HG02610 (cell line): ENCODE results near the gene LGALS4.
"Not testable (repeated sequence)": the region's sequence is repeated elsewhere in the genome, so short reads cannot be mapped to it uniquely, and the experiment has no call there.

Experiments used
- ATAC-seq: cut with Tn5 transposase; IDR thresholded peaks from one replicate; pipeline ENCODE4 v1.9.1; 2021; ENCODE audit warnings: mild to moderate bottlenecking, moderate library complexity; ENCODE audit not compliant: unreplicated experiment

Gene LGALS4

DNA sequence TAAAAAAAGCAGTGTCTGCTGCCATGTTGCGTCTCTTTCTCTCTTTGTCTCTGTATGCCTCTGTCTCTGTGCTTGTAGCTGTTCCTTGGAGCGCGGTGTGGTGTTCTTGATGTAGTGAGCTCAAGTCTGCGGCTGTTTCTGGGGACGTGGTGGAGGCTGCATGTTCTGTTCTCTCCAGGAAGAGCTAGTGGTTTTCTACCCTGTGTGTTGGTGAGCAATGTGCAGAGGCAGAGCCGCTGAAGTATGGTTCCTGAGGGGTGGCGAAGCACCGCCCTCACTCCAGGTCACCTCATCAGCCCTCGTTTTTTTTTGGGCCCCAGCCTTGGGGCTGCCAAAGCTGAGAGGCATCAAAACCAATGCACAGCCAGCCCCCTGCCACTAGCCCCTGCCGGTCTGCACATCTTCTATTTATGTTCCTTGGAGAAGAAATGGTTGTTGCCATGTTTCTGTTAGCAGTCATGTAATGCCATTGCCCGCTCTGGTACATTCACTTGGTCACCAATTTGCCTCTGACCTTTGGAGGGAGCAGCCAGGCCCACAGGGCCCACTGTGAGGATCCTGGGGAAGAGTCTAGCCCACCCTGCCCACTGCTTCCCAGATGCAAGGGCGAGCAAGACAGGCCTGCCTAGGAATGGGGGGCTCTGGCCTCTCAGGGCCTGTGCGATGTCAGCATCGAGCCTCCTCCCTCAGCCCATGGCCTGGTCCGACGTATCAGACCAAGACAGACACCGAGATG lies 29.9 kb upstream of the LGALS4 start:
- ATAC-seq, result peak; percentile 49

DNA sequence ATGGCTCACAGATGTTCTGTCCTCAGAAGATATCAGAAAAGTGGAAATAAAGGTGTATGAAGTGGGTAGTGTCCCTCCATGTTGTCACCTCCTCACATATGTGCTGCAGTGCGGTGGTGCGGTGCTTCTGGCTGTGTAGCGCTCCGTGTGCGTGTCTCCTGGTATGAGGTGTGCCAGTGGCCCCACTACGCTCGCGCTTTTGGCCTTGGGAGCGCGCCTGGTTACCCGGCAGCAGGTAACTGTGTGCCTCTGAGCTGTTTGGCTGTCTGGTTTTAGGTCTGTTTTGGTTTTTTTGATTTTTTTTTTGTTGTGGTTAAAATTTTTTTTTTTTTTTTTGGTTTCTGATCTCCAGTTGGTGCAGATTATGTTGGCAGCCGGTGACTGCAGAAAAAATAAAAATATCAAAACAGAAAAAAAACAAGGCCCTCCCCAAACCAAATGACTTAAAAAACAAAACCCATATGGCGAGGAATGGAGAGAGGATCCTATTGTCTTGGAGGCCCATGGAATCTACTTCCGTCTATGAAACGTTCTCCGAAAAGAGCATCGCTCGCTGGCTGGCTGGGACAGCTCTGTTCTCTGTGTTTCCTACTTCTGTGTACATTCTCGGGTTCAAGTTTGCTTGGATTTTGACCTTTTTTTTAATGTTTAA lies 29.2 kb upstream of the LGALS4 start:
- no peak for ATAC-seq

DNA sequence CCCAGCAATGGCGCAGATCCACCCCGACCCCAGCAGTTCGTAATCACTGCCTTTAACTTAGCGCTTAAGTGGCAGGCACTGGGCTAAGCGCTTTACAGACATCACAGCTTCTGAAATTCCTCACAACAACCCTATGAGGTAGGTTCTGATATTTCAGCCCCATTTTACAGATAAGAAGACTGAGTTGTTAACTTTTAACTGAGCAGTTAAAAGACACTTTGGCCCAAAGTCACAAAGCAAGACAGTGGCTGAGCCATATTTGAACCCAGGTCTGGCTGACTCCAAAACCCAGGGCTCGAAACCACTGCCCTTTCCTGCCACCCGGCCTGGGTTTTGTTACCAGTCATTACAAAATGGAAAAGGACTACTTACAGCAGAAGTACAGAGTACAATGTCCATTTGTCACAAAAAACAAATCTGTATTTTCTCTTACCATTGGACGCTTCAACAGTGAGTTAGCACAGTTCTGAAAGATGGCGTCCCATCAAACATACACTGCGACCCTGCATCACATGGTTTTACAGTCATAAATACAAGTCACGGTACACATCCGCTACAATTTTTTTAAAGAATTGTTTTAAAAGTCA lies 28.5 kb upstream of the LGALS4 start:
- no peak for ATAC-seq

DNA sequence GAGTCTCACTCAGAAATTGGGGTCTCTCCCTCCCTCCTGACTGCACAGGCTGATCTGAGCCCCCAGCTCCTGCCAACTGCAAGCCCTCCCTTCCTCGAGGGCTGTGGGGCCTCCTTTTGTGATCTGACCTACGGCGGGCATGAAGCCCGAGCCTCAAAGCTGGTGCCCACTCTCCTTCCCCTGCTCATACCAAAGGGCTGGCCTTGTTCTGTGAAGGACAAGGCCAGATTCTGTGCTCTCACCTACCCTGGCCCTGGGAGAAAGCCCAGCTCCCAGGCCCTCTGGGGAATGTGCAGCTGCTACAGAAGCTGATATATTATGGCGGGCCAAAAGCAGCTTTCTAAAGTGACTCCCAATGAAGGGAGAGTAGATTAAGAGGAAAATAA lies 27.8 kb upstream of the LGALS4 start:
- ATAC-seq, result no peak

DNA sequence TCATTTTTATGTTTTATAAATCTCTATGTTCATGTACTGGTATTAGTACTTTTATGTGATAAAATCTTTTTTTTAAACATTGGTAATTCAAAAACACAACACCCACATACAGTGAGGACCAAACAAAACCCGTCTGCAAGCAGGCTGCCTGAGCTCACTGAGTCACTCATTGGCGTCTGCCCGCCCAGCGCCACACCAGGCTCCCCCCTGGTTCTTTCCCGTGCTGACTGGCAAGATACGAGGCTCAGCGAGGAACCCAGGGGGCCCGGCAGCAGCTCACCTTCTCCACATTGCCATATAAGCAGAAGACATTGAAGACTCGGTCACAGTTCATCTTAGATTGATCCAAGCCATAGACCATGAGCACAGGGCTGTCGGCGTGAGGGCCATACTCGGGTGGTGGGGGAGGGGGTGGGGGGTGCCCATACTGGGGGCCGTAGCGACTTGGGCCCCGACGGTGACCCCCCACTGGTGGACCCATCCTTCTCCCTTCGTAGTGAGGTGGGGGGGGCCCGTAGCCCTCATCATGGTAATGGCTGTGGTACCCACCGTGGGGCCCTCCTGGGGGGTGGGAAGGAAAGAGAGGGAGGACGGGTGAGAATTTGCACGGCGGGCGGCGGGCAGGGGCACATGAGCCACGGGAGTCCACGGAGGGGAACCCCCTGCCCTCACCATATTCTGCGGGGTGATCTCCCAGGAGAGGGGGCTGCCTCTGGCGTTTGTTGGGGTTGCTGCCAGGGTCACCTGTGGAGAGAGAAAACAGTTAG lies 27.3 kb upstream of the LGALS4 start:
- ATAC-seq, result no peak

- no peak for ATAC-seq
Measured at GRCh38 chr19:38838986-38839761, 26.4 kb upstream of the LGALS4 start.

GRCh38 chr19:38838208-38838985 lies 25.7 kb upstream of the LGALS4 start:
- ATAC-seq, result no peak

- ATAC-seq, result no peak
Measured at GRCh38 chr19:38837656-38838121, 24.9 kb upstream of the LGALS4 start.

- ATAC-seq, result no peak
Measured at GRCh38 chr19:38836983-38837626, 24.4 kb upstream of the LGALS4 start.

DNA sequence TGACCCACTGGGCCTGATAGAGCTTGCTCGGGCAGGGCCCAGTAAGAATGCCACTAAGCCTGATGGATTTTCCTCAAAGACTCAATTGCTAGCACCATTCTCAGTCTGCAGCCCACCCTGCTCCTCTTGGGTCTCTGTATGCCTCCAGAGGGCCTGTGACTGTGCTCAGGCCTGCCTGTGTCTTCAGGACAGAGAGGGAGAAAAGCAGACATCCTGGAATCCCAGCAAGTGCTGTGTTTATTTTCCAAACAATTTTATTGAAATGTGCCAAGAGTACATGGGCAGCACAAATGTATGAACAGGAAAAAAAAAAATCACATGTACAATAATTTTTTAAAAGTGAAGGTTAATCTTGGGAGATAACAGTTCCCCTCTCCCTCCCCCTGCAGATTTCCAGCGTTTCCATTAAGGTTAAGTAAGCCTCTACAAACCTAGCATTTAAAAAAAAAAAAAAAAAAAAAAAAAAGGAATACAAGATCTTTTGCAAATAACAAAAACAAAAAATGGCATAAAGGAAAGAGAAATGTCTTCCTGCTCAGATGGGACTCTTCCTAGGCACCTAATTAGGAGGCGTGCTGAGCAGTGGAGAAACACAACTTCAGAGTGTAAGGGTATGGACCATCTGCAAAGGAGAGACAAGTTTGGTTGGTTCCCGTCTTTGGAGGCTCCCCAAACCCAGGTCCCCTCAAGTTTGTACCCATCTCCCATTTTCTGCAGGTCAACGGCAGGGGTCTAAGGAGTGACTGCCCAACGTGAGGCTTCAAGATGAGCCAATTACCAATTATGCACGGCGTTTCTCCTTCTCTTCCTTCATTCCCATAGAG lies 23.6 kb upstream of the LGALS4 start:
- ATAC-seq, result no peak

DNA sequence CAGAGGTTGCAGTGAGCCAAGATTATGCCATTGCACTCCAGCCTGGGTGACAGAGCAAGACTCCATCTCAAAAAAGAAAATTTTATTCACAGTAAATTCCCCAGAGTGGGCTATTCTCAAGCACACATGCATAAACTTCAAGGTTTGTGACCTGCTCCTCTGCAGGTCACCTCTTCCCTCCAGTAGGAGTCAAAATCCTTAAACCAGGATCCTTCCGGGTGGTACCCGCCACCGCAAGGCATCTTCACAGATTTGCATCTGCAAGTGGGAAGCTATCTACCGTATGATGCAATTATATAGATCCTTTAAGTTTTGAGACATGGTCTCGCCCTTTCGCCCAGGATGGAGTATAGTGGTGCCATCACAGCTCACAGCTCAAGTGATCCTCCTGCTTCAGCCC lies 21.8 kb upstream of the LGALS4 start:
- no peak for ATAC-seq

DNA sequence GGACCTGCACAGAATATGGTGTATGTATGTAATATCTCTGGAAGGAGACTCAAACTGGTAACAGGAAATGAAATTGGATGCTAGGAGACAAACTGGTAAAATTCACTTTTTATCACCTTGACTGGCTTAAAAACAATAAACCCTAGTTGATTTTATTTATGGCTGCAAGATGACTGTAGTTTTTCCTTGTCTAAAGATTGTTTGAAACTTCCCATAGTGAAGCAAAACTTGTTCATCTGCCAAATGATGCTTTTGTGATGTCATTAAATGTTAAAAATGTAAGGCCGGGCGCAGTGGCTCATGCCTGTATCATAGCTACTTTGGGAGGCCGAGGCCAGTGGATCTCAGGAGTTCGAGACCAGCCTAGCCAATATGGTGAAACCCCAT lies 21.4 kb upstream of the LGALS4 start:
- ATAC-seq, result no peak

GRCh38 chr19:38833092-38833425 lies 20.3 kb upstream of the LGALS4 start:
- no peak for ATAC-seq

- ATAC-seq, result peak; percentile 36
Measured at GRCh38 chr19:38831142-38831605, 18.4 kb upstream of the LGALS4 start.

DNA sequence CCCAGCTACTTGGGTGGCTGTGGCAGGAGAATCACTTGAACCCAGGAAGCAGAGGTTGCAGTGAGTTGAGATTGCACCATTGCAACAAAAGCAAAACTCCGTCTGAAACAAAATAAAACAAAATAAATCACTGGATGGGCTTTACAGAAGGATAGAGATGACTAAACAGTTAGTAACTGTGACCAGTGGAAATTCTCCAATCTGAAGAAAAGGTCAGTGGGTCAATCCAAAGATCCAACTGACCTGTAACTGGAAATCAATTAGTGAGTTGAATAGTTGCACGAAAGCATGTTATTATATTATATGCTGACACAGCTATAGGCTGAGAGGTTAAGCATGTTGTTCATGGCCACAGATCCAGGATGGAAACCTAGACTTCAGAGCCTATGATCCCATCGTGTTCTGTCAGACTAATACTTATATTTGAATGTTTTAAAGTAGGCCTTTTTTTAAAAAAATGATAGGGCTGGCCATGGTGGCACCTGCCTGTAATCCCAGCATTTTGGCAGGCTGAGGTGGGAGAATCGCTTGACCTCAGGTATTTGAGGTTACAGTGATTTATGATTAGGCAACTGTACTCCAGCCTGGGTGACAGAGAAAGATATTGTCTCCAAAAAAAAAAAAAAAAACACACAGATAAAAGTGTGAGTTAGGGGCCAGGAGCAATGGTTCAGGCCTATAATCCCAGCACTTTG lies 17.4 kb upstream of the LGALS4 start:
- no peak for ATAC-seq

DNA sequence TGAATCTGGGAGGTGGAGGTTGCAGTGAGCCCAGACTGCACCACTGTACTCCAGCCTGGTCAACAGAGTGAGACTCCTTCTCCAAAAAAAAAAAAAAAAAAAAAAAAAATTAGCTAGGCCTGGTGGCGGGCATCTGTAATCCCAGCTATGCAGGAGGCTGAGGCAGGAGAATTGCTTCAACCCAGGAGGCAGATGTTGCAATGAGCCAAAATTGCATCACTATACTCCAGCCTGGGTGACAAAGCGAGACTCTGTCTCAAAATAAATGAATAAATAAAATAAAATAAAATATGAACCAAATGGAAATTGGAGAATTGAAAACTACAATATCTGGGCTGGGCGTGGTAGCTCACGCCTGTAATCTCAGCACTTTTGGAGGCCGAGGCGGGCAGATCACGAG lies 16.5 kb upstream of the LGALS4 start:
- ATAC-seq, result not testable (repeated sequence)

GRCh38 chr19:38826856-38827551 lies 14.3 kb upstream of the LGALS4 start:
- ATAC-seq, result no peak
